Fibroblast of lung (primary cell): ENCODE data around the gene FBXO41. TPM values are rescaled to one million over a fixed set of nuclear protein-coding genes. Genes with fewer than 3 reads are reported as not detected.

Experiments
- DNase-seq, 2 donors: peaks; one replicate each; pipeline versions ENCODE4 v3.0.0 to v3.0.0-alpha.2; 2010; ENCODE audit warnings: low read depth in 2 of 2
- H2AFZ ChIP-seq: 2 replicates; pipeline ENCODE4 v1.5.1; 2012; ENCODE audit warnings: low read length, control low read depth, inconsistent platforms
- H3K27ac ChIP-seq: 2 replicates; pipeline ENCODE4 v1.5.1; 2011; ENCODE audit warnings: low read length, control low read depth; ENCODE audit not compliant: insufficient read depth
- H3K27me3 ChIP-seq: 2 replicates; pipeline ENCODE4 v1.5.1; 2011; ENCODE audit warnings: mild to moderate bottlenecking, low read length; ENCODE audit not compliant: control insufficient read depth, insufficient read depth
- H3K36me3 ChIP-seq: 2 replicates; pipeline ENCODE4 v1.5.1; 2011; ENCODE audit warnings: low read length; ENCODE audit not compliant: control insufficient read depth, insufficient read depth
- H3K4me1 ChIP-seq: 2 replicates; pipeline ENCODE4 v1.5.1; 2011; ENCODE audit warnings: low read length; ENCODE audit not compliant: control insufficient read depth, insufficient read depth; ENCODE audit errors: extremely low read depth
- H3K4me2 ChIP-seq: 2 replicates; pipeline ENCODE4 v1.5.1; 2011; ENCODE audit warnings: low read length, control low read depth; ENCODE audit not compliant: insufficient read depth; ENCODE audit errors: extremely low read depth
- H3K4me3 ChIP-seq, 4 experiments: fragments of 200-600 bp in 1 of 4; sonication (generic) in 1 of 4; replicated peaks in 1 of 4; 2 replicates each; pipeline ENCODE4 v1.5.1; 2011 to 2016; ENCODE audit warnings: low read length in 4 of 4, low read depth in 3 of 4, mild to moderate bottlenecking in 3 of 4, control low read depth in 2 of 4, inconsistent platforms in 1 of 4, mixed read lengths in 1 of 4; ENCODE audit not compliant: insufficient read depth in 1 of 4; ENCODE audit errors: control extremely low read depth in 1 of 4
- H3K79me2 ChIP-seq: 2 replicates; pipeline ENCODE4 v1.5.1; 2012; ENCODE audit warnings: mild to moderate bottlenecking, low read length, inconsistent platforms; ENCODE audit not compliant: control insufficient read depth, insufficient read depth
- H3K9ac ChIP-seq: 2 replicates; pipeline ENCODE4 v1.5.1; 2011; ENCODE audit warnings: mild to moderate bottlenecking, low read length, control low read depth; ENCODE audit not compliant: insufficient read depth
- H3K9me3 ChIP-seq: 2 replicates; pipeline ENCODE4 v1.5.1; 2012; ENCODE audit warnings: low read depth, low read length; ENCODE audit not compliant: control insufficient read depth, insufficient read depth
- H4K20me1 ChIP-seq: 2 replicates; pipeline ENCODE4 v1.5.1; 2011; ENCODE audit warnings: low read length; ENCODE audit not compliant: control insufficient read depth, insufficient read depth; ENCODE audit errors: extremely low read depth
- CTCF ChIP-seq, 2 donors: IDR thresholded peaks in 1 of 2; conservative IDR thresholded peaks in 1 of 2; 1 replicate in 1 of 2; 2 replicates in 1 of 2; pipeline ENCODE4 v1.5.1; 2011 to 2012; ENCODE audit warnings: low read length in 2 of 2, control low read depth in 1 of 2, inconsistent platforms in 1 of 2, low read depth in 1 of 2, mild to moderate bottlenecking in 1 of 2
- EZH2 ChIP-seq: IDR thresholded peaks from 2 replicates; pipeline ENCODE4 v1.5.1; 2012; ENCODE audit warnings: low read length, control low read depth, mild to moderate bottlenecking; ENCODE audit errors: missing control alignments
- polyA plus RNA-seq, 2 donors: library from polyadenylated mRNA; depleted of rRNA in 1 of 2; stranded (reverse) in 1 of 2; unstranded in 1 of 2; fragments of >200 nt; gene quantifications; 2 replicates each; pipeline ENCODE4 v1.2.1, GENCODE V29; 2011 to 2012; ENCODE audit warnings: missing spikeins in 1 of 2
- total RNA-seq: library from RNA; depleted of rRNA; stranded (reverse); fragments of >200 nt; gene quantifications from 2 replicates; pipeline ENCODE4 v1.2.1, GENCODE V29; 2014

FBXO41 gene
- total and polyA plus RNA-seq, 2 donors (not counting 1 experiment from before 2014, with no cell fraction given), result 0.51 to 1.2 TPM

GRCh38 chr2:73285159-73285739 is 971 bp upstream of the FBXO41 start:
- H3K4me3 ChIP-seq, result peak overlapping the region in 1 of 4 experiments; percentile 63
- TF ChIP-seq EZH2, result no peak
- TF ChIP-seq CTCF (conservative IDR thresholded peaks at IDR 0.05 in 1 of 2, IDR thresholded peaks at IDR 0.05 in 1 of 2; ENCODE audit: low read depth in 1 of 2, low read length in 2 of 2), result no peak
- no peak for DNase-seq
- H3K9me3 ChIP-seq, result no peaks in the 10 kb centered on the region
- no peaks in the 10 kb centered on the region for H3K4me1 ChIP-seq
- H3K79me2 ChIP-seq, result no peaks in the 10 kb centered on the region
- no peak overlapping the region for H3K4me2 ChIP-seq
- H3K36me3 ChIP-seq, result no peaks in the 10 kb centered on the region
- no peak overlapping the region for H3K27ac ChIP-seq
- H3K27me3 ChIP-seq, result peaks cover 30% of the 10 kb centered on the region
- no peak overlapping the region for H3K9ac ChIP-seq
- H2AFZ ChIP-seq, result no peak overlapping the region
- no peaks in the 10 kb centered on the region for H4K20me1 ChIP-seq

GRCh38 chr2:73283545-73284295 is 558 bp downstream of the FBXO41 start:
- DNase-seq, result no peak
- H2AFZ ChIP-seq, result peak overlapping the region; percentile 46
- H3K79me2 ChIP-seq, result no peaks in the 10 kb centered on the region
- TF ChIP-seq EZH2 (no peak), CTCF (conservative IDR thresholded peaks at IDR 0.05 in 1 of 2, IDR thresholded peaks at IDR 0.05 in 1 of 2; ENCODE audit: low read depth in 1 of 2, low read length in 2 of 2) (no peak)
- H3K36me3 ChIP-seq, result no peaks in the 10 kb centered on the region
- H3K4me1 ChIP-seq, result no peaks in the 10 kb centered on the region
- no peaks in the 10 kb centered on the region for H3K9me3 ChIP-seq
- H3K4me3 ChIP-seq, result peak overlapping the region; percentile 36 to 63 (median 48)
- no peaks in the 10 kb centered on the region for H4K20me1 ChIP-seq
- peaks cover 25% of the 10 kb centered on the region for H3K27me3 ChIP-seq
- H3K27ac ChIP-seq, result no peak overlapping the region
- peak overlapping the region; percentile 66 for H3K4me2 ChIP-seq
- H3K9ac ChIP-seq, result no peak overlapping the region

- Histone ChIP-seq H3K9ac (no peak overlapping the region), H3K9me3 (no peaks in the 10 kb centered on the region), H3K27me3 (peaks cover 27% of the 10 kb centered on the region), H3K4me2 (no peak overlapping the region), H3K4me1 (no peaks in the 10 kb centered on the region), H3K4me3 (peak overlapping the region in 2 of 4 experiments; percentile 58 to 63), H4K20me1 (no peaks in the 10 kb centered on the region), H2AFZ (no peak overlapping the region), H3K36me3 (no peaks in the 10 kb centered on the region), H3K27ac (no peak overlapping the region), H3K79me2 (no peaks in the 10 kb centered on the region)
- no peak for DNase-seq
- TF ChIP-seq CTCF (conservative IDR thresholded peaks at IDR 0.05 in 1 of 2, IDR thresholded peaks at IDR 0.05 in 1 of 2; ENCODE audit: low read depth in 1 of 2, low read length in 2 of 2), result no peak
- TF ChIP-seq EZH2, result no peak
These were observed 1.2 kb downstream of the FBXO41 start for GRCh38 chr2:73282924-73283544.
